CD4-positive, alpha-beta T cell (primary cell): ENCODE measurements around the gene TCEA2. TPM values are rescaled to one million over a fixed set of nuclear protein-coding genes. Genes with fewer than 3 reads are reported as not detected.

Experiments
- ATAC-seq: fragments of 200-7000 bp; cut with Tn5 transposase; one replicate; pipeline ENCODE4 v1.10.0; 2022; ENCODE audit warnings: mild to moderate bottlenecking; ENCODE audit not compliant: poor library complexity
- CTCF ChIA-PET: fragments of 350-600 bp; sonication (Branson Sonifier 250); formaldehyde crosslinking; loops from one replicate; lab custom pipeline; 2021; ENCODE audit warnings: antibody characterized with exemption, inconsistent platforms; lab: Charles Lee
- POLR2A ChIA-PET: fragments of 350-600 bp; sonication (Branson Sonifier 250); formaldehyde crosslinking; loops from one replicate; lab custom pipeline; 2021; ENCODE audit warnings: antibody characterized with exemption, inconsistent platforms; lab: Charles Lee
- DNase-seq, 14 experiments: peaks; one replicate each; pipeline ENCODE4 v3.0.0-alpha.2; 2013 to 2020; ENCODE audit warnings: mixed read lengths in 2 of 14
- H3K27ac ChIP-seq, 2 donors: one replicate each; pipeline versions ENCODE4 v1.5.1 to v1.7.0; 2013; ENCODE audit warnings: low read length in 2 of 2, low read depth in 1 of 2, mild to moderate bottlenecking in 1 of 2
- H3K27me3 ChIP-seq, 2 experiments: 1 replicate in 1 of 2; 2 replicates in 1 of 2; pipeline versions ENCODE4 v1.6.1 to v1.7.0; 2013; ENCODE audit warnings: low read length in 2 of 2, control low read depth in 1 of 2, mild to moderate bottlenecking in 1 of 2, moderate library complexity in 1 of 2; ENCODE audit not compliant: insufficient read depth in 2 of 2, control insufficient read depth in 1 of 2
- H3K36me3 ChIP-seq: one replicate; pipeline ENCODE4 v1.6.1; 2013; ENCODE audit warnings: low read length, control low read depth; ENCODE audit not compliant: insufficient read depth
- H3K4me1 ChIP-seq: one replicate; pipeline ENCODE4 v1.6.1; 2013; ENCODE audit warnings: low read length, control low read depth; ENCODE audit not compliant: insufficient read depth
- H3K4me3 ChIP-seq: one replicate; pipeline ENCODE4 v1.5.1; 2013; ENCODE audit warnings: mild to moderate bottlenecking, low read length, moderate library complexity
- H3K9me3 ChIP-seq, 2 experiments: 1 replicate in 1 of 2; 2 replicates in 1 of 2; pipeline versions ENCODE4 v1.6.1 to v1.7.0; 2013; ENCODE audit warnings: low read length in 2 of 2, mild to moderate bottlenecking in 2 of 2, control low read depth in 1 of 2, moderate library complexity in 1 of 2; ENCODE audit not compliant: control insufficient read depth in 1 of 2, insufficient read depth in 1 of 2
- H3K27ac Mint-ChIP-seq: one replicate; pipeline ENCODE4 v1.8.0; 2020; ENCODE audit warnings: mixed read lengths
- H3K27me3 Mint-ChIP-seq: one replicate; pipeline ENCODE4 v1.8.0; 2021; ENCODE audit warnings: mixed read lengths
- H3K36me3 Mint-ChIP-seq: one replicate; pipeline ENCODE4 v1.8.0; 2021; ENCODE audit warnings: low read depth, mixed read lengths
- H3K4me1 Mint-ChIP-seq: one replicate; pipeline ENCODE4 v1.8.0; 2021; ENCODE audit warnings: low read depth, mixed read lengths
- H3K4me3 Mint-ChIP-seq: one replicate; pipeline ENCODE4 v1.8.0; 2020; ENCODE audit warnings: mild to moderate bottlenecking, mixed read lengths
- H3K9me3 Mint-ChIP-seq: one replicate; pipeline ENCODE4 v1.8.0; 2020; ENCODE audit warnings: mixed read lengths
- intact Hi-C, 2 experiments: fragments of 100-400 bp; cut with DNase I in 1 of 2; cut with micrococcal nuclease in 1 of 2; formaldehyde crosslinking; loops; one replicate each; pipeline versions ENCODE4 v1.15.1 to v1.9.0; 2023 to 2025; cut with DNase I, micrococcal nuclease
- total RNA-seq, 174 experiments: library from RNA in 2 of 174; stranded (reverse) in 2 of 174; gene quantifications; one replicate each; pipeline ENCODE4 v1.2.3 and lab custom pipeline; 2021 to 2026
- TF ChIP-seq, protein P1 (sequence below): fragments of 200-600 bp; IDR thresholded peaks from one replicate; pipeline ENCODE4 v1.8.0; 2022; ENCODE audit warnings: antibody characterized with exemption, mild to moderate bottlenecking

The TCEA2 gene
- total RNA-seq, 2 experiments from 2014 or later = 28.4 to 29.9 TPM

- POLR2A ChIA-PET = no interaction called here
- Histone ChIP-seq H3K9me3 (no peaks in the 10 kb centered on the region), H3K4me1 (no peaks in the 10 kb centered on the region), H3K4me3 (no peak overlapping the region), H3K27me3 (no peaks in the 10 kb centered on the region), H3K27ac (no peak overlapping the region), H3K36me3 (peaks cover 97% of the 10 kb centered on the region)
- CTCF ChIA-PET = no interaction called here
- ATAC-seq (no peak), DNase-seq (no peak)
- Mint-ChIP-seq H3K36me3 (peaks cover 97% of the 10 kb centered on the region), H3K27ac (no peak overlapping the region), H3K4me1 (no peaks in the 10 kb centered on the region), H3K27me3 (no peaks in the 10 kb centered on the region), H3K4me3 (no peak overlapping the region), H3K9me3 (no peaks in the 10 kb centered on the region)
- TF ChIP-seq, protein P1, sequence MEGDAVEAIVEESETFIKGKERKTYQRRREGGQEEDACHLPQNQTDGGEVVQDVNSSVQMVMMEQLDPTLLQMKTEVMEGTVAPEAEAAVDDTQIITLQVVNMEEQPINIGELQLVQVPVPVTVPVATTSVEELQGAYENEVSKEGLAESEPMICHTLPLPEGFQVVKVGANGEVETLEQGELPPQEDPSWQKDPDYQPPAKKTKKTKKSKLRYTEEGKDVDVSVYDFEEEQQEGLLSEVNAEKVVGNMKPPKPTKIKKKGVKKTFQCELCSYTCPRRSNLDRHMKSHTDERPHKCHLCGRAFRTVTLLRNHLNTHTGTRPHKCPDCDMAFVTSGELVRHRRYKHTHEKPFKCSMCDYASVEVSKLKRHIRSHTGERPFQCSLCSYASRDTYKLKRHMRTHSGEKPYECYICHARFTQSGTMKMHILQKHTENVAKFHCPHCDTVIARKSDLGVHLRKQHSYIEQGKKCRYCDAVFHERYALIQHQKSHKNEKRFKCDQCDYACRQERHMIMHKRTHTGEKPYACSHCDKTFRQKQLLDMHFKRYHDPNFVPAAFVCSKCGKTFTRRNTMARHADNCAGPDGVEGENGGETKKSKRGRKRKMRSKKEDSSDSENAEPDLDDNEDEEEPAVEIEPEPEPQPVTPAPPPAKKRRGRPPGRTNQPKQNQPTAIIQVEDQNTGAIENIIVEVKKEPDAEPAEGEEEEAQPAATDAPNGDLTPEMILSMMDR = no peak
- intact Hi-C loops = no loop called here
Measured at GRCh38 chr20:64022671-64023360, 40.2 kb upstream of the TCEA2 start.

DNA sequence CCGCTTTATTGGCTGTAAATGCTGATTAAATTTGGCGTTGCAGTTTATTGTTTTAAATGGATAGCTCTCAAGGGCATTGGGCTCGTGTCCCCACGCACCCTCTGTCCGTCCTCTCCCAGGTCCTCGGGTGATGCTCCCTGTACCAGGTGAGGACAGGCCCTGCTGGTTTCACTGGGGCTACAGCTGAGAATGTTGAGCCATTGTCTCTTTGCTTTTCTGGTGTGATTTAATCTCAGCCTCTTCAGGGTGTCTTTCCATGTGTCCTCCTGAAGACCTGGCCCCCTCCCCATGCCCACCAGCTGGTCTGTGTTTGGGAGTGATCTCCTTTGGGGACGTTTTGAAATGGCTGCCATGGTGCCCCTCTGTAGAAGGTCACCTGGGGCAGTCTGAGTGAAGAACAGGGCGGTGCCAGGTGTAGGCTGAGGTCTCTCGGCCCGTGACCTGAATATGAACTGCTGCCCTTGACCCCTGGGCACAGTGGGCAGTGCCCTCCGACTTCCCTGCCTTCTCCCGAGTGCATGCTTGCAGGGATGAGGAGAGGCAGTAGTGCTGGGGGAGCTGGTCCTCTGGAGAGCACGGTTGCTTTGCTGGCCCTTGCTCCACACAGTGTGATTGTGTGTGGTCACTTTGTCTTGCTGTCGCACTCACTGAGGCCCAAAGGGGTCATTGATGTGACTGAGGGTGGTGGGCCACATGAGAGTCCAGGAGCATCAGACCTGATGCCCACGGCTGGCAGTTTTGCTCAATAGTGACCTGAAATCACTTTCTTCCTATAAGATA is 39.4 kb upstream of the TCEA2 start:
- Mint-ChIP-seq H3K27me3 (no peaks in the 10 kb centered on the region), H3K4me1 (no peaks in the 10 kb centered on the region), H3K9me3 (no peaks in the 10 kb centered on the region), H3K27ac (no peak overlapping the region), H3K4me3 (no peak overlapping the region), H3K36me3 (peaks cover 97% of the 10 kb centered on the region)
- POLR2A ChIA-PET = no interaction called here
- H3K36me3 ChIP-seq = peaks cover 97% of the 10 kb centered on the region
- ATAC-seq (no peak), DNase-seq (no peak)
- CTCF ChIA-PET = interaction anchor here (2.3 kb wide), 1 partner anchor 15 kb away, joined by 8 read pairs; no protein-coding TSS in a partner anchor
- H3K4me1 ChIP-seq = no peaks in the 10 kb centered on the region
- H3K27me3 ChIP-seq = no peaks in the 10 kb centered on the region
- intact Hi-C loops = no loop called here
- H3K9me3 ChIP-seq = no peaks in the 10 kb centered on the region
- H3K4me3 ChIP-seq = no peak overlapping the region
- H3K27ac ChIP-seq = no peak overlapping the region
- TF ChIP-seq, protein P1 = no peak

DNA sequence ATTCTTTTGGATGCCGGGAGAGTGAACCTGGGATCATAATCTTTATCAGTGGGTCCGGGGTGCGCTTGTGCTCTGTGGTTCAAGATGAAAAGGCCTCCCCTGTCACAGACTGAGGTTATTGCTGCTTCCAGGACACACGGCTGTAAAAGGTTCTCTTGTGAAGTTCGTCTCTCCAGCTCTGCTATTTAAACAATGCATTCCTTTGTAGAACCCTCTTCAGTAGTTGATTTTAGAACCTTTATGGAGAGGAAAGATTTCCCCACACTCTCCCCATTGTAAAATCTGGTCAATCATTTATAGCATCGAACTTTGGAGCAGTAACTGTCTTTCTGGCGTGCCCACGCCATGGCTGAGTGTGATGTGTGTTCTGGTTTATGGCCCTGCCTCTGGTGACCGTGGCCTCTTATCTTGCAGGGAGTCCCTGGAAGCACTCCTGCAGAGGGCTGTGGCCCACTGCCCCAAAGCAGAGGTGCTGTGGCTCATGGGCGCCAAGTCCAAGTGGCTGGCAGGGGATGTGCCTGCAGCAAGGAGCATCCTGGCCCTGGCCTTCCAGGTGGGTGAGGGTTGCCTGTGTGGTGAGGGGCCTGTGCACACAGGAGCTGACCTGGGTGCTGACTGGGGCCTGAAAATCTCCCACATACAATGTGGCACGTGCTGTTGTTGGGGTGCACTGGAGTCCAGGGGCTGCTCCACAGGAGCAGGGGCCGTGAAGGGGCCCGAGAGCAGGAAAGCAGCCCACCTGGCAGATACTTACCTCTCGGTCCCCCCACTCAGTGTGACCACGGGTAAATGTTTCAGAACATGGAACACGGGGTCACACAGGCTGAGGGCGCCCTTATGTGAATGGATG is 38.6 kb upstream of the TCEA2 start:
- Mint-ChIP-seq H3K9me3 (no peaks in the 10 kb centered on the region), H3K4me3 (no peak overlapping the region), H3K4me1 (no peaks in the 10 kb centered on the region)

More for the DNA sequence above, 38.6 kb upstream of the TCEA2 start:
- H3K4me1 ChIP-seq = no peaks in the 10 kb centered on the region
- Mint-ChIP-seq H3K27me3 (no peaks in the 10 kb centered on the region), H3K36me3 (peaks cover 97% of the 10 kb centered on the region), H3K27ac (no peak overlapping the region)
- H3K27ac ChIP-seq = no peak overlapping the region
- H3K36me3 ChIP-seq = peaks cover 96% of the 10 kb centered on the region
- ChIA-PET CTCF (interaction anchor here (0.6 to 2.3 kb wide), 2 partner anchors 14 to 15 kb away, joined by 5 to 8 read pairs; no protein-coding TSS in a partner anchor), POLR2A (no interaction called here)
- ATAC-seq = no peak
- TF ChIP-seq, protein P1 = no peak
- H3K4me3 ChIP-seq = no peak overlapping the region
- intact Hi-C loops = no loop called here
- no peaks in the 10 kb centered on the region for H3K9me3 ChIP-seq
- H3K27me3 ChIP-seq = no peaks in the 10 kb centered on the region
- DNase-seq = no peak
